TTC549 (cell line): ENCODE results near the gene LRP11.
"Not testable (repeated sequence)": the region's sequence is repeated elsewhere in the genome, so short reads cannot be mapped to it uniquely, and the experiment has no call there.

Experiments used
- FAIRE-seq: peaks from 2 replicates; lab custom pipeline; 2012; peaks lifted over from hg19 to GRCh38; lab: Jason Lieb, UNC

LRP11 gene

GRCh38 chr6:149897855-149898744, 33.9 kb upstream of the LRP11 start, which contains the start of gene RAET1E:
TSS of gene RAET1E (minus strand) at chr6:149898113. CDS start at chr6:149890901, 7,212 bp downstream.
- no peak for FAIRE-seq

GRCh38 chr6:149897015-149897697, 33.0 kb upstream of the LRP11 start:
- no peak for FAIRE-seq

- no peak for FAIRE-seq
These were observed 32.3 kb upstream of the LRP11 start for GRCh38 chr6:149896491-149896890.

- no peak for FAIRE-seq
These were observed 31.7 kb upstream of the LRP11 start for GRCh38 chr6:149895833-149896271.

GRCh38 chr6:149895048-149895590, 31.0 kb upstream of the LRP11 start:
- no peak for FAIRE-seq

- FAIRE-seq: not testable (repeated sequence)
These were observed 27.7 kb upstream of the LRP11 start for GRCh38 chr6:149891864-149892263.

- no peak for FAIRE-seq
These were observed 27.1 kb upstream of the LRP11 start for GRCh38 chr6:149891259-149891658.

GRCh38 chr6:149890629-149891045, 26.5 kb upstream of the LRP11 start:
- no peak for FAIRE-seq

GRCh38 chr6:149889326-149889725, 25.2 kb upstream of the LRP11 start:
- no peak for FAIRE-seq

GRCh38 chr6:149888659-149889058, 24.5 kb upstream of the LRP11 start:
- FAIRE-seq: no peak

GRCh38 chr6:149888093-149888492, 23.9 kb upstream of the LRP11 start:
- FAIRE-seq: no peak

- no peak for FAIRE-seq
These were observed 23.2 kb upstream of the LRP11 start for GRCh38 chr6:149887343-149887742.

GRCh38 chr6:149885888-149886287, 21.7 kb upstream of the LRP11 start:
- no peak for FAIRE-seq

- FAIRE-seq: no peak
These were observed 20.5 kb upstream of the LRP11 start for GRCh38 chr6:149884617-149885016.

- no peak for FAIRE-seq
These were observed 20.1 kb upstream of the LRP11 start for GRCh38 chr6:149884215-149884614.

- FAIRE-seq: no peak
These were observed 17.7 kb upstream of the LRP11 start for GRCh38 chr6:149881860-149882259.

GRCh38 chr6:149881066-149881766, 17.1 kb upstream of the LRP11 start:
- FAIRE-seq: no peak

- no peak for FAIRE-seq
These were observed 13.5 kb upstream of the LRP11 start for GRCh38 chr6:149877659-149878058.

- FAIRE-seq: no peak
These were observed 12.2 kb upstream of the LRP11 start for GRCh38 chr6:149876241-149876933.

- FAIRE-seq: no peak
These were observed 8.1 kb upstream of the LRP11 start for GRCh38 chr6:149872233-149872632.

- FAIRE-seq: no peak
These were observed 7.0 kb upstream of the LRP11 start for GRCh38 chr6:149871182-149871581.
